ENCODE results near the gene FCRL1.

DNA sequence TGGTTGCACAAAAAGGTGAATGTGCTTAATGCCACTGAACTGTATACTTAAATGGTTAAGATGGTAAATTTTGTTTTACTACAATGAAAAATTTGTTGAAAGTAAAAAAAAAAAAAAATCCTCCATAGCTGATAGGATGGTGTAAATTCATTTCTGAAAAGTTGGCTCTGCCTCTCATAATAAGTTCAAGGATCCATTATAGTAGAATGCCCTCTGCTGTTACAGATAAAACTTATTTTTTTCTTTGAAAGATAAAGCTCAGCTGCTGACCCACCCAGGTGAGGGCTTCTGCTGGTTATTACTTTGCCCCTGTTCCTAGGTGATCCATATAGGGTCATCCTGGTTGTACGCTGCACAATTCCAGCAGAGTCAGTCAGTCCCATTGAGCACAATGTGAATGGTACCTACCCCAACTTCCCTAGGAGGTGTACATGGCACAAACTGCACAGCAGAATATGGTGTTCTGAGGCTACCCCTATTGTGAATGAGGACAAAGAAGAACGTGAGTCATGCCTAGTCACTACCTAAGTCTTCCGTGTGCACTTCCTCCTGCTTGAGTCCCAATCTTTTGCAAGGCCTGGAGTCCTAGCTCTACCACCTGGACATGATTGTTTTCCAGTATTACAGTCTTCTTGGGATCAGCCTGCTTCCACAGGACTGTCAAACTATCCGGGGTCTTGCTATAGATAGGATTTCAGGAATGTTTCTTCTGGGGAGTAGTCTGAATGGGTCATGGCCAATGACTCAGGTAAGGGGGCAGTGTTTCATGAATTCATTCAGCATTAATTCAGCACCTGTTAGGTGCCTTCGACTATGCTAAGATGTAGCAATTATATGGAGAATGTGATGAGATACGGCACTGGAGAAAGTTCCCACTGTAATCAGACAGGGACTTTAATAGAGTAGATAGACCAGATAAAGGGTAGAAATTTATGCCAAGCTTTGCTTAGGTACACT is 42.5 kb upstream of the FCRL1 start:
- TF ChIP-seq, protein P1, sequence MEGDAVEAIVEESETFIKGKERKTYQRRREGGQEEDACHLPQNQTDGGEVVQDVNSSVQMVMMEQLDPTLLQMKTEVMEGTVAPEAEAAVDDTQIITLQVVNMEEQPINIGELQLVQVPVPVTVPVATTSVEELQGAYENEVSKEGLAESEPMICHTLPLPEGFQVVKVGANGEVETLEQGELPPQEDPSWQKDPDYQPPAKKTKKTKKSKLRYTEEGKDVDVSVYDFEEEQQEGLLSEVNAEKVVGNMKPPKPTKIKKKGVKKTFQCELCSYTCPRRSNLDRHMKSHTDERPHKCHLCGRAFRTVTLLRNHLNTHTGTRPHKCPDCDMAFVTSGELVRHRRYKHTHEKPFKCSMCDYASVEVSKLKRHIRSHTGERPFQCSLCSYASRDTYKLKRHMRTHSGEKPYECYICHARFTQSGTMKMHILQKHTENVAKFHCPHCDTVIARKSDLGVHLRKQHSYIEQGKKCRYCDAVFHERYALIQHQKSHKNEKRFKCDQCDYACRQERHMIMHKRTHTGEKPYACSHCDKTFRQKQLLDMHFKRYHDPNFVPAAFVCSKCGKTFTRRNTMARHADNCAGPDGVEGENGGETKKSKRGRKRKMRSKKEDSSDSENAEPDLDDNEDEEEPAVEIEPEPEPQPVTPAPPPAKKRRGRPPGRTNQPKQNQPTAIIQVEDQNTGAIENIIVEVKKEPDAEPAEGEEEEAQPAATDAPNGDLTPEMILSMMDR (IDR thresholded peaks at IDR 0.05; ENCODE audit: extremely low read depth in 1 of 2, insufficient read depth in 1 of 2, low read depth in 1 of 2, low read length in 2 of 2): no peak
- no peak for TF ChIP-seq POLR2AphosphoS5 (IDR thresholded peaks at IDR 0.05; ENCODE audit: insufficient read depth, low read depth, low read length)
- TF ChIP-seq POLR2A (IDR thresholded peaks at IDR 0.05; ENCODE audit: low read depth, low read length): no peak
